ENCODE data around the gene LARP1.

- TF ChIP-seq, protein P1, sequence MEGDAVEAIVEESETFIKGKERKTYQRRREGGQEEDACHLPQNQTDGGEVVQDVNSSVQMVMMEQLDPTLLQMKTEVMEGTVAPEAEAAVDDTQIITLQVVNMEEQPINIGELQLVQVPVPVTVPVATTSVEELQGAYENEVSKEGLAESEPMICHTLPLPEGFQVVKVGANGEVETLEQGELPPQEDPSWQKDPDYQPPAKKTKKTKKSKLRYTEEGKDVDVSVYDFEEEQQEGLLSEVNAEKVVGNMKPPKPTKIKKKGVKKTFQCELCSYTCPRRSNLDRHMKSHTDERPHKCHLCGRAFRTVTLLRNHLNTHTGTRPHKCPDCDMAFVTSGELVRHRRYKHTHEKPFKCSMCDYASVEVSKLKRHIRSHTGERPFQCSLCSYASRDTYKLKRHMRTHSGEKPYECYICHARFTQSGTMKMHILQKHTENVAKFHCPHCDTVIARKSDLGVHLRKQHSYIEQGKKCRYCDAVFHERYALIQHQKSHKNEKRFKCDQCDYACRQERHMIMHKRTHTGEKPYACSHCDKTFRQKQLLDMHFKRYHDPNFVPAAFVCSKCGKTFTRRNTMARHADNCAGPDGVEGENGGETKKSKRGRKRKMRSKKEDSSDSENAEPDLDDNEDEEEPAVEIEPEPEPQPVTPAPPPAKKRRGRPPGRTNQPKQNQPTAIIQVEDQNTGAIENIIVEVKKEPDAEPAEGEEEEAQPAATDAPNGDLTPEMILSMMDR (IDR thresholded peaks at IDR 0.05): no peak
- TF ChIP-seq POLR2A (IDR thresholded peaks at IDR 0.05): no peak
These were observed 12.4 kb downstream of the LARP1 start for GRCh38 chr5:154767576-154767975.

Measured in right lobe of liver (tissue), 4 donors.